PC-9 (cell line): ENCODE results near the gene HES1.

Source experiments
- CTCF ChIP-seq: fragments of 200-600 bp; sonication (generic); conservative IDR thresholded peaks from 2 replicates; pipeline ENCODE4 v1.6.1; 2017; ENCODE audit warnings: mixed run types, antibody characterized with exemption, mild to moderate bottlenecking, moderate library complexity
- EZH2 ChIP-seq: fragments of 200-600 bp; sonication (generic); IDR thresholded peaks from 2 replicates; pipeline ENCODE4 v1.8.0; 2017; ENCODE audit warnings: antibody characterized with exemption, low read depth

DNA sequence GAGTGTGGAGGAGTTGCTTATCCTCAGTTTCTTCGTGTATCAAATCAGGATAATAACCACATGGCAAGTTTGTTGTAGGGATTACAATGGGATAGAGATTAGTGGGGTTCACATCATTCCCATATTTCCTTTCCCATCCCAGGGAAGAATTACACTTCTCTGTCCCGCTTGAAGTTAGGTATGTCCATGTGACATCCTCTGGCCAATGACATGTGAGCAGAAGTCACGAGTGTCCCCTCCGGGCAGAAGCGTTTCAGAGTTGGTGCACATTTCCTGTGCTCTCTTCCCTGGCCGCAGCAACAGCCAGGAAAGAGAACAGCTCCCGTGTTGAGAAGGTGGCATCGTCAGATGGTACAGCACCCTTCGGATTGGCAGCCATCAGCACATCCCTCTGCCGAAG, 36.7 kb upstream of the HES1 start:
- TF ChIP-seq CTCF, result no peak
- TF ChIP-seq EZH2, result no peak
